ENCODE measurements around the gene UBE3C.

Gene UBE3C

GRCh38 chr7:157208571-157209413 lies 70.1 kb downstream of the UBE3C start:
- no peak for DNase-seq (ENCODE audit: low read depth)
- no peak overlapping the region for H3K4me3 ChIP-seq (ENCODE audit: control insufficient read depth, low read depth, low read length)
- TF ChIP-seq CTCF (IDR thresholded peaks at IDR 0.05; ENCODE audit: control insufficient read depth, insufficient read depth, low read depth, low read length, missing control alignments): no peak

- H3K4me3 ChIP-seq (ENCODE audit: control insufficient read depth, low read depth, low read length): no peak overlapping the region
- no peak for DNase-seq (ENCODE audit: low read depth)
- TF ChIP-seq CTCF (IDR thresholded peaks at IDR 0.05; ENCODE audit: control insufficient read depth, insufficient read depth, low read depth, low read length, missing control alignments): no peak
Observed at GRCh38 chr7:157210682-157211081, 72.0 kb downstream of the UBE3C start.

GRCh38 chr7:157211690-157212089 lies 73.0 kb downstream of the UBE3C start:
- peak; percentile 60 for DNase-seq (ENCODE audit: low read depth)
- TF ChIP-seq CTCF (IDR thresholded peaks at IDR 0.05; ENCODE audit: control insufficient read depth, insufficient read depth, low read depth, low read length, missing control alignments): no peak
- no peak overlapping the region for H3K4me3 ChIP-seq (ENCODE audit: control insufficient read depth, low read depth, low read length)

- DNase-seq (ENCODE audit: low read depth): no peak
- H3K4me3 ChIP-seq (ENCODE audit: control insufficient read depth, low read depth, low read length): no peak overlapping the region
Observed at GRCh38 chr7:157219154-157219553, 80.4 kb downstream of the UBE3C start.

GRCh38 chr7:157220916-157221569 lies 82.3 kb downstream of the UBE3C start:
- TF ChIP-seq CTCF (IDR thresholded peaks at IDR 0.05; ENCODE audit: control insufficient read depth, insufficient read depth, low read depth, low read length, missing control alignments): no peak
- H3K4me3 ChIP-seq (ENCODE audit: control insufficient read depth, low read depth, low read length): no peak overlapping the region
- no peak for DNase-seq (ENCODE audit: low read depth)

More at GRCh38 chr7:157219154-157219553, 80.4 kb downstream of the UBE3C start:
- no peak for TF ChIP-seq CTCF (IDR thresholded peaks at IDR 0.05; ENCODE audit: control insufficient read depth, insufficient read depth, low read depth, low read length, missing control alignments)

GRCh38 chr7:157222687-157223086 lies 84.0 kb downstream of the UBE3C start:
- H3K4me3 ChIP-seq (ENCODE audit: control insufficient read depth, low read depth, low read length): no peak overlapping the region
- no peak for DNase-seq (ENCODE audit: low read depth)
- TF ChIP-seq CTCF (IDR thresholded peaks at IDR 0.05; ENCODE audit: control insufficient read depth, insufficient read depth, low read depth, low read length, missing control alignments): no peak

All from AG09309 (cell line).